ENCODE data around the gene RGS7BP.

The RGS7BP gene

DNA sequence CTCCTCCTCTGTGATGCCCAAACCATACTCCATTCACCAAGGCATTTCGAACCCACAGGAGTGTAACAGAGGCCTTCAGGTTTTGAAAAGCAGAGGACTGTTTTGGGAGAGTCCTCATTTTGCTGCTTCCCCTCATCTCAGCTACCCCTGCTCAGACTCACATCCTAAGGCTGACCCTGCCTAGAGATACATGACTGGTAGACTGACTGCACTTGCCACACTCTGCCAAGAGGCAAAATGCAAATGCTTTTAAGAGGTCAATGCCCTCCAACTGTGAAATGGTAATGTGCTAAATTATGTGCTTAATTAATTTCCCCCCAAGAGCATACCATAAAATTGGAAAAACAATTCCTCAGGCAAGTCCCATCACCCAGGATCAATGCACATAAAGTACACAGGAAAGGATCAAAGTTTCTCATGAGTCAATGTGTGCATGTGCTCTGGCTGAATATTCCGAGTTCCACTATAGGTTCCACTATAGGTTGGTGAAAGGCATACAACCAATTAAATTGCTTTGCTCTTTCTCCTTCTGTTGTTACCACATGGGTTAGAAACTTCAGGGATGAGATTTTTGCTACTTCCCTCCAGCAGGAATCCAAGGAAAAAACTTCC lies 87.0 kb downstream of the RGS7BP start:
- CTCF ChIA-PET: no interaction called here
- no peak for DNase-seq (ENCODE audit: low read depth, low spot score)
- TF ChIP-seq, protein P1, sequence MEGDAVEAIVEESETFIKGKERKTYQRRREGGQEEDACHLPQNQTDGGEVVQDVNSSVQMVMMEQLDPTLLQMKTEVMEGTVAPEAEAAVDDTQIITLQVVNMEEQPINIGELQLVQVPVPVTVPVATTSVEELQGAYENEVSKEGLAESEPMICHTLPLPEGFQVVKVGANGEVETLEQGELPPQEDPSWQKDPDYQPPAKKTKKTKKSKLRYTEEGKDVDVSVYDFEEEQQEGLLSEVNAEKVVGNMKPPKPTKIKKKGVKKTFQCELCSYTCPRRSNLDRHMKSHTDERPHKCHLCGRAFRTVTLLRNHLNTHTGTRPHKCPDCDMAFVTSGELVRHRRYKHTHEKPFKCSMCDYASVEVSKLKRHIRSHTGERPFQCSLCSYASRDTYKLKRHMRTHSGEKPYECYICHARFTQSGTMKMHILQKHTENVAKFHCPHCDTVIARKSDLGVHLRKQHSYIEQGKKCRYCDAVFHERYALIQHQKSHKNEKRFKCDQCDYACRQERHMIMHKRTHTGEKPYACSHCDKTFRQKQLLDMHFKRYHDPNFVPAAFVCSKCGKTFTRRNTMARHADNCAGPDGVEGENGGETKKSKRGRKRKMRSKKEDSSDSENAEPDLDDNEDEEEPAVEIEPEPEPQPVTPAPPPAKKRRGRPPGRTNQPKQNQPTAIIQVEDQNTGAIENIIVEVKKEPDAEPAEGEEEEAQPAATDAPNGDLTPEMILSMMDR (IDR thresholded peaks at IDR 0.05; ENCODE audit: insufficient read depth, low read length, missing control alignments): no peak
- no peak overlapping the region for H3K4me3 ChIP-seq (ENCODE audit: low read depth, low read length)
- POLR2A ChIA-PET: no interaction called here

DNA sequence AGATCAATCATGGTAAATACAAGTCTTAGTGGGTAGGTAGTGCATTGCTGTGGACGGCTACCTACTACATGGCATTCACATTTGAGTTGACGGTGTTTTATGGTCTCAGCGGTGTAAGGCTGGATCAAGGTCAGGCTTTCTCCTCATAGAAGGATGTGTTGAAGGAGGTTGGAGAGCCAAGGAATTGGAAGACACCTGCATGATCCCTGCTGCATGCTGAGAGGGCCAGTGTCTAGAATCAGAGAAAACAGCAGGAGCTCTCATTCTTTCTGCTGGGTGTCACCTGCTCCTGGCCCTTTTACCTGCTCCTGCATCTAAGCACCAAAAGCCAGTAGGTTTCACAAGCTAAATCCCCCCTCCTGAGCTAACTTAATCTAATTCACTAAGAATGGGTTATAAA lies 88.2 kb downstream of the RGS7BP start:
- ChIA-PET POLR2A (no interaction called here), CTCF (interaction anchor here (1.1 to 3.0 kb wide), 2 partner anchors 17 to 19 kb away, joined by 3 to 16 read pairs; no protein-coding TSS in a partner anchor)

DNA sequence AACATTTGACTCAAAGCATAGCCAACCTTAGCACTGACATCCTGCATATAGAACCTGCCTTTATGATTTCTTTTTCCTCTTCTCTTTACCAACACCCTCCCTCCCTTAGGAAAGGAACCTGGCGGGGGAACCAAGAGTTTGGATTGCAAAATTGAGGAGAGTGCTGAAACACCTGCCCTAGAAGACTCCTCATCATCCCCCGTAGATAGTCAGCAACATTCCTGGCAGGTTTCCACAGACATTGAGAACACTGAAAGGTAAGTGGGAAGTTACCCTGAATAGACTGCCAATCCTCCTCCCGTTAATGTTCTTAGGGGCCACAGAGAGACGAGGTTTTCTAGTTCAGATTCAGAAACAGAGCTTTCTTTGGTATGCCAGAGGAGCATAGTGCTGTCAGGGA lies 88.8 kb downstream of the RGS7BP start:
- H3K4me3 ChIP-seq (ENCODE audit: low read depth, low read length): no peak overlapping the region
- POLR2A ChIA-PET: no interaction called here
- DNase-seq (ENCODE audit: low read depth, low spot score): no peak
- CTCF ChIA-PET: interaction anchor here (1.1 to 3.0 kb wide), 3 partner anchors 16 to 18 kb away, joined by 3 to 16 read pairs (median 4); no protein-coding TSS in a partner anchor
- TF ChIP-seq, protein P1 (IDR thresholded peaks at IDR 0.05; ENCODE audit: insufficient read depth, low read length, missing control alignments): no peak

More for the DNA sequence above, 88.2 kb downstream of the RGS7BP start:
- TF ChIP-seq, protein P1 (IDR thresholded peaks at IDR 0.05; ENCODE audit: insufficient read depth, low read length, missing control alignments): no peak
- DNase-seq (ENCODE audit: low read depth, low spot score): no peak
- H3K4me3 ChIP-seq (ENCODE audit: low read depth, low read length): no peak overlapping the region

DNA sequence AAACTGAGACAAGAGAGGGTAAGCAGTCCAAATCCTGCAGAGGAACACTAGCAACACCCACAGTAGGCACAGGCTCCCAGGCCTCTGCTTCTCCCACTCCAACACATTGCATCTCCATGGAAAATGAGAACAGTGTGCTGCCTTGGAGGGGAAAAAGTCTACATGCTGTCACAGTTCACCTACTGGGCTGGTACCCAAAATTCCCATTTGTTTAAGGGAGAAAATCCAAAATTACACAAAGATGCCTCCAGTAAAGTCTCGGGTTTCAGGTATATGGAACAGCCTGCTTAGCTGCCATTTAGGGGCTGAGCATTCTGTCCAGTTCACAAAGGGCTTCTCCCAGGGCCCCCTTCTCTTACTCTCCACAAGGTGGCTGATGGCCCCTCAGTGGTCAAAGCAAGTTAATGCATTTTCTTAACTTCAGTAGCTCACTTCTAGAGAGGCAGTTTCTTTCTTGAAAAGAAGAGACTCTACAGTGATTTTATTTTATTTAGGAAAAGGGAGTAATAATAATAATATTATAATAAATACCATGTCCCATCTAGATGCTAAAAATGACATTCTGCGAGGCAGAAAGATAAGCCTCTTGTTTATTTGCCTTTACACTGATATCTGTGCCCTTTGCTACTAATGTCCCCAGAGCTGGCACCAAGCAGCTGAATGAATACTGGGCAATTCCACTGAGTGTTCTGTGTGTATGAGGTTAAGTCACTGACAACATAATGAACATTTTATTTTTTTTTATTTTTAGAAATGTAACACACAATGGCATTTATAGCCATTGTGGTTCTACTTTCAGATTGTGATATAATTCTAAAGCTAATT lies 89.4 kb downstream of the RGS7BP start:
- no peak for DNase-seq (ENCODE audit: low read depth, low spot score)
- POLR2A ChIA-PET: no interaction called here
- TF ChIP-seq, protein P1 (IDR thresholded peaks at IDR 0.05; ENCODE audit: insufficient read depth, low read length, missing control alignments): no peak
- CTCF ChIA-PET: interaction anchor here (1.1 to 3.0 kb wide), 2 partner anchors 16 to 17 kb away, joined by 4 to 16 read pairs; no protein-coding TSS in a partner anchor
- H3K4me3 ChIP-seq (ENCODE audit: low read depth, low read length): no peak overlapping the region

DNA sequence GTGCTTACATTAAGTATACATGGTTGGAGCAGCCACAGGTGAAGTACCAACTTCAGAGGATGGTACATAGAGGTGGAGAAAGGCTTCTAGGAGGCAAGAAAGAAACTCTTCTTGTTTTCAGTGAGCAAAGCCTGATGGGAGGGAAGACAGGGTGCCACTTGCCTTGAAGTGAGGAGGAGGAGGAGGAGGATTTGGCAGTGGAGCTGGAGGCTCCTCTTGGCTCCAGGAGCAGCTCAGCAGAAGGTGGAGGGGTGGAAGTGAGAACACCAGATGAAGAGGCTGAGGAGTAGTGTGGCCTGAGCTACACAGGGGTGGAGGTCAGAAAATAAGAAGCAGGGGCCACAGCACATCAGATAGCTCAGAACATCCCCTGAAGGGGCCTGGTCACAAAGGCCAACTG lies 93.4 kb downstream of the RGS7BP start:
- TF ChIP-seq, protein P1 (IDR thresholded peaks at IDR 0.05; ENCODE audit: insufficient read depth, low read length, missing control alignments): no peak
- no peak for DNase-seq (ENCODE audit: low read depth, low spot score)
- no peak overlapping the region for H3K4me3 ChIP-seq (ENCODE audit: low read depth, low read length)
- ChIA-PET POLR2A (no interaction called here), CTCF (interaction anchor here (1.1 to 3.8 kb wide), 2 partner anchors 12 to 370 kb away, joined by 3 to 19 read pairs; no protein-coding TSS in a partner anchor)

DNA sequence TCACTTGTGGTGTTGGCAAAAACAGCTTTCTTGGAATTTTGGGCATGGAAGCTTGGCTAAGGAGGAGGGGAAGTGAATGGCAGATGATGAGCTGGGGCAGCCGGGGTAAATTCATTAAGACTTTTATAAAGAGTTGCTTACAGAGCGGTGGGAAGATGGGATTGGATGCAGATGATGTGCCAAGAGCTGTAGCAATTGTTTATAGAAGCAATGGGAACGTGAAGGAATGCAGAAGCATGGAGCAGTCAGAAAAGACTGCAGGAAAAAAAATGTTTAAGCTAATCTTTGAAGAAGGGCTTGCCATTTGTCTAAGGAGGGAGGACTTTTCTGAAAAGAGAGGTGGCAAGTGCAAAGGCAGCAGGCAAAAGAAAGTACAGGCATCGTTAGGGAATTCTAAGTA lies 97.9 kb downstream of the RGS7BP start:
- CTCF ChIA-PET: no interaction called here
- POLR2A ChIA-PET: no interaction called here
- no peak overlapping the region for H3K4me3 ChIP-seq (ENCODE audit: low read depth, low read length)
- DNase-seq (ENCODE audit: low read depth, low spot score): peak; percentile 9
- TF ChIP-seq, protein P1 (IDR thresholded peaks at IDR 0.05; ENCODE audit: insufficient read depth, low read length, missing control alignments): no peak

Measured in AG04449 (cell line).